HG02981 (cell line): ENCODE results near the gene SOHLH2.

Source experiments
- ATAC-seq: cut with Tn5 transposase; IDR thresholded peaks from one replicate; pipeline ENCODE4 v1.9.1; 2021; ENCODE audit warnings: mild to moderate bottlenecking, moderate library complexity; ENCODE audit not compliant: unreplicated experiment

Gene SOHLH2

DNA sequence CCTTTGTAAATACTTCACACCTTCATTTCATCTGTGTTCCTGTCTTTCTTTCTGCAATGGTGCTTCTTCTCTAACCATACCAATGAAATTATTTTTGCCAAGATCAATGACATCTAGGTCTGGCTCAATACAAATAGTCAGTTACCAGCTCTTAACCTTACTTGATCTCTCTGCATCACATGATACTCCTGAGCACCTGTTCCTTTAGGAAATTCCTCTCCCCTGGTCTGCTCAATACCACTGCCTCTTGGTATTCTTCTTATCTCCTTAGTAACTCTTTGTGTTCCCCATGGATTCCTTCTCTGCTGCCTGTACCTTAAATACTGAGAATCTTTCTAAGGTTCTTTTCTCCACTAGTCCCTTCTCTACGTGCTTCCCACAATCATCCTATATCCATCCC, 25.9 kb downstream of the SOHLH2 start:
- no peak for ATAC-seq

DNA sequence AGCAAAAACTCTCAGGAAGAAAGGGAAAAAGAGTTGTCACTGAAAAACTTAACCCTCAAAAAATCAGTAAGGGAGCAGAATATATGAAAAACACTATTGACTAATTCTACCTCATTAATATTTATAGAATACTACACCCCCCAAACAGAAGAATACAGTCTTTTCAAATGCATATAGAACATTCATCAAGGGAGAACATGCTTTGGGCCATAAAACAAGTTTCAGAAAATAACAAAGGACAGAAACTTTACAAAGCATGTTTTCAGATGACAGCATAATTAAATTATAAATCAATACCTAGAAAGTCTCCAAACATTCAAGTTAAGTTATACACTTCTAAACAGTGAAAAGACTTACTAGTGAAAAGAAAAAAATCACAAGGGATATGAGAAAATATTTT, 30.5 kb downstream of the SOHLH2 start:
- ATAC-seq, result no peak

DNA sequence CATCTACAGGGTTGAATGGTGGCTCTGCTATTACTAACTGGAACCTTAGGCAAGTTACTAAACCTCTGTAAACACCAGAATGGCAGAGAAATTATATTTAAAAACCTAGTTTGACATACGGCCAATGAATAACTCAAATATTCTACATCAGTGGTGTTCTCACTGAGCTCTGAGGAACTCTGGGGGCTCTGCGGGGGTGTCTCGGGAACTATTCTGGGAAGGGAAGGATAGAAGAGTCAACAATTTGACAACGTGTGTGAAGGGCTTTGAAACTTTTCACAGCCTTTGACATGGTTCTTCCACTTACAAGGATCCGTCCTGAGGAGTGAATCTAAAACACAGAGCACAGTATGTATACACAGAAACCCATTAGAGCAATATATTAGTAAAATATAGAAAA, 38.7 kb downstream of the SOHLH2 start:
- ATAC-seq, result no peak

DNA sequence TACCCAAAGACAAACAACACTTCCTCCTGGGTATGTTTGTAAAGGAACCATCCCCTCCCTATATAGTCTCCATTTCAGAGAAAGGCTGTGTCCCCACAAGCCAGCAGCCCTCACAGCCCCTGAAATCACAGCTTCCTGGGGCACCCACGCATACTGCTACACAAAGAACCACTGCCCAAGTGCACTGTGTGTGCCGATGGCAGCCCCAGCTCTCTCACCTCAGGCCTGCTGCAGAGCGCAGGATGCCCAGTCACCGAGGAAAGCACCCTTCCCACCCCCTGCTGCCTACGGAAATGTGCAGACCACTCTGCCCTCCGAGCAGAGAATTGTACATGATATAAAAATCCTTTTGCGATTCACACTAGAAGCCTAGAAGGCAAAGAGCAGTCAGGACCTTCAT, 39.4 kb downstream of the SOHLH2 start:
- ATAC-seq, result no peak

DNA sequence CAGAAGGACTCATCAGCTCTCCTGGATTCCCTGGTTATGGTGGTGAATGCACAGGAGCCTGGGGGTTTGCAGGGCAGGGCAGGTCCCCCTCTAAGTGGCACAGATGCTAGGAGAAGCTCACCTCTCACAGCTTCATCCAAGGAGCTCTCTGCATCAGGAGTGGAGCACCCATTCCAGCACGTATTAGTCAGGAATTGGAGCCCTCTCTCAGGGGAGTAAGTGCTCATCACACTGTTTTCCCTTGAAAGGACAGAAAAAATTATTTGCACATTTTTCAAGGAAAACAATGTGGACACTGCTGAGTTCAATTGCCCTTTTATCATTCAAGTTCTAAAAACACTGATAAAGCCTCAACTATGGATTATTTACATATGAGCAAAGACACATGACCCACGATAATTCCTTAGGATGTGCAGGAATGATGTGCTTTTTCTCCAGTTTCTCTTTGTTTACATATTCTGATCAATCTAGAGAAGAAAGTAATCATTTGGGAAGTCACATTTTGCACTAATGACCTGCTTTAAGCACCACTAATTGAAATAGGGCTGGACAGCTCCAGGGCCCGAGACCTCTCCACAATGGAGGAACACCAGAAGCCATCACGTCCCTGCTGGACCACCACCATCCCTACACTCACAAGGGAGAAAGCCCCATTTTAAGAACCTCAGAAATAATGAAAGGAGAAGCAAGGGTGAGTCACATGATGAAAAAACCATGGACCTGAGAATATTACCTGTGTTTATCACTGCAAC, 40.6 kb downstream of the SOHLH2 start:
- ATAC-seq, result no peak

DNA sequence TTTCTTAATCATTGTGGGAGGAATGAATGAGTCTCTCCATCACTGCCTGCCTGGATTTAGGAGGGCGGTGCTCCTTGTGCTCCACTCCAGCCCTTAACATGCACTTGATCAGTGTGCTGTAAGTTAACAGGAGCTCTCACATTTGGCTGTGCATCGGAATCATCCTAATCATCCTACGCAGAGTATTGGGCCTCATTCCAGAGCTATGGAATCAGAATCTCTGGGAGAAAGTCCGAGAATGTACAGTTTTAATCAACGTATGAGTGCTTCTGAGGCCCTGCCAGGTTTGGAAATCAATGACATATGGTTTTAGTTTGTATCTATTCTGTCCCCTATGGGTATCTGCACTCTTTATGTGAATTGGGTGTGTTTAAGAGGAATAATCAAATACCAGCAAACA, 48.3 kb downstream of the SOHLH2 start:
- ATAC-seq, result no peak

DNA sequence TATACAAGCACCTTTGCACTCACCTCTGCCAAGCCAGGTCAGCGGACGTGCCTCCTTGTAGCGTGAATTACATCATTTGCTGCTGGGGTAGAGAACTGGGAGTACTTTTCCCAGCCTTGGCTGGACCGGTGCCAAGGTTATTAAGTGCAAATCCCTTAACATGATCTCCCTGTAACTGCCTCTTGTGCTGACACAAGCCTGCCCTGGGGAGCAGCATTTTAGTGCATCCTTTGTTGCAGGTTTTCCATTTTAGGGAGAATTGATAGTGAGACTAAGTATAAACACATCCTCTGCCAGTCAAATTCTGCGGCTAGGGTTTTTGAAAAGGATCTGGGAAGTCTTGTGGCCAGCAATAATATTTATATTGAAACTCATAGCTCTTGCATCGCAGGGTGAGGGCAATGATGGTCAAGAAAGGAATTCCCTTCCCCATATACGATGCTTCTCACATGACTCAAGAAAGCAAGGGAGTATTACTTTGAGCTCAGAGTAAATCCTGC, 50.5 kb downstream of the SOHLH2 start:
- ATAC-seq, result no peak

DNA sequence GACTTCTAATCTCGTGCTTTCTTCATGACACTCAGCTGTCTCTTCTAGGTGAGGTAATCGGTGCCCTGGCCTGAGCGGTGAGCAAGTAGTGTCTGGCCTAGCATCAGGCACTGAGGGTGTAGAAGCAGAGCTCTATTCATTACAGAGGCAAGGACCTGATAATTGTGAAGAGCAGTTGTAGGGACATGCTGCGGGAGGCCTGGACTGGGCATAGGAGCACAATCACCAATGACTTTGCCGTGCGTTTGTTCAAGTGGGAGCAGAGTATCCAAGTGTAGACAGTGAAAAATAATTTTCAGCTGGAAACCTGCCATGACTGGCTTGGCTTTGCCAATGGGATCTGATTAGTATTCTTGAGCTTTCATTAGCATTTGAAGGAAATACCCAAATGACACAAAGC, 51.1 kb downstream of the SOHLH2 start:
- ATAC-seq, result no peak

DNA sequence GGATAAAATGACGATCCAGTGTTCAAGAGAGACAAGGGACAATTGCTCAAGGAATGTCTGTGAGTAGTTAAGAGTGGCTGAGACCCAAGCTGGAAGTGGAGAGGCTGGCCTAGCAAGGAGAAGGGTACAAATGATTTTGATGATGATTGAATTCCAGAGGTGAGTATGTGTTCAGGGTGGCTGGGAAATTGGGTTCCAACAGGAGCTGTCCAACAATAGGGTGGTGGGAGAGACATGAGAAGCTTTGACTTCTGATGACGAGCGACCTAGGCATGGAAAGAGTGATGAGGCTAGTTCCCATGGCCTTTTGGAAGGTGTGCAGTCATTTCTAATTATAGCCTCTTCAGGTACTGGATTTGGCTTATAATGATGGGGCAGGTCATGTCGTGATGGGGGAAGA, 54.1 kb downstream of the SOHLH2 start:
- ATAC-seq, result no peak

DNA sequence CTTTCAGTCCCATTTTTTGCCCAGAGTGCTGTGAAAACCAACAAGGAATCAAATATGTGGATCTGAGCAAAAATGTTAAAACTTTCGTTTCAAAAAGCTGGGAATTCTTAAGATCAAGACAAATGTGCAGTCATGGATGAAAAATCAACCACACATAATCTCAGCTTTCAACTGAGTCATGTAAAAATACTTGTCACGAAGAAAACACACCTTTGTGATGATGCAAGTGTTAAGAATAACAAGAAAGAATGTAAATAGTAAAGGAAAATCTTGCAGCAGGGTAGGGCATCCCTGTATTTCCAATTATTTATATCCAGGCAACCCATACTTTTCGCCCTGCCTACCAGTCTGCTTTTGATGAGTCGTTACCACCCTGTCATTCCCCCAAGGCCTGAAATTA, 55.7 kb downstream of the SOHLH2 start:
- no peak for ATAC-seq

DNA sequence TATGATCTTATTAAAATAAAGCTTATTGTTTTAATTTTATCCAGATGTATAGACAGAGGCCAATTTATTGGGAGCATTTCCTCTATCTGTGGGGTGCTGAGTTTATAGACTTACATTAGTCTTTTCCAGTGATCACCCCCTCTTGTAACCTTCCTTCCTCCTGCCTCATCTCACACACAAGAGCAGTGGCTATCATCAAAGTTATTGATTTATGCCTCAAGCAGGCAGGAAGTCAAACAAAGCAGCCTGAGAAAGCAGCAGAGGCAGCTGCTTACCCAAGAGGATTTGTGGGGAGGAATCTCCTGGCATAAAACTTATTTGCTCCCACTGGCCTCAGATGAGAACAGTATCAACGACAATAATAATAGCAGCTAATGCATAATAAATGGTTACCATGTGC, 56.9 kb downstream of the SOHLH2 start:
- no peak for ATAC-seq

DNA sequence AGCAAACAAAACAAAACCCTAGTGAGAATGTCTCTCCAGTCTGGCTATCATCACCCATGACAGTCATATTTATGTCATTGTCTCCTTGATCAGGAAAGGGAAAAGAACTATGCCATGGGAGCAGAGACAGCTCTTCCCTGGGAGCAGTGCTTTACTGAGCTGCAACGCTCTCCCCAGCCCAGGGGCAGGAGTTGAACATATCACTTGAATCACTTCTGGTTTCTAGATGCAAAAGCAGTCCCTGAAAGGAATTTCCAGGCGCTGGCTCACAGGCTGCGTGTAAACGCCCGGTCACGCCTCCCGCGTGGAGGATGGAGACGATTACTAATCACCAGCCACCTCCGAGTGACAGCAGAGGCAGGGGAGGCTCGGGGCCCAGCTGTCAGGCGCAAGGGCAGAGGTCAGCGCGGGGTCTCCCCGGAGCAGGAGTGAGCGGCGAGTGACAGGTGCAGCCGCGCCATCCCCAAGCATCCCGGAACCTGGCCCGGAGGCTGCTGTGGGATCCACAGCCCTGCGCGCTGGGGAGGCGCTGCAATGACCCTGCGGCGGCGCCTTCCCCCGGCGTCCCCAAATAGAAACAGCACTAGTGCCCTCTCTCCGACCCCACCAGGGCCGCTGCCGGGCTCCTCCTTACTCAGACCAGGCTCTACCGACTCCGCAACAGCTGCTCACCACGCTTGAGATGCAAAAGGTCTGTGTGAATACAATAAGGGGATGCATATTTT, 59.6 kb downstream of the SOHLH2 start:
- no peak for ATAC-seq

DNA sequence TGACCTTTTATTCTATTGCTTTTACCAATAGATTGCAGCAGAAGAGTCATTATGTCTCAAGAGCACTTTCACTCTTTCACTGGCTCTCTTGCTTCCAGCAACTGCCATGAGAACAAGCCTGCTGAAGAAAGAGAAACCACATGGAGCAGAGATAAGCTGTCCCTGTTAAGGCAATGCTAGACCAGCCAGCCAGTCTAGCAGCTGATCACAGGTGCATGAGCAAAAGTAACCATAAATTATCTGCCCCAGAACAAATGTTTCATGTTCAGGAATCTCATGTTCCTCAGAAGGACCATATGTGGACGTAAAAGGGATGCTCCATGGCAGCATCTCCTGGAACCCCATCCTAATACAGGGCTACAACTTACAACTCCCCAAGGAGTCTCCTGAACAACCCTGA, 62.8 kb downstream of the SOHLH2 start:
- no peak for ATAC-seq

DNA sequence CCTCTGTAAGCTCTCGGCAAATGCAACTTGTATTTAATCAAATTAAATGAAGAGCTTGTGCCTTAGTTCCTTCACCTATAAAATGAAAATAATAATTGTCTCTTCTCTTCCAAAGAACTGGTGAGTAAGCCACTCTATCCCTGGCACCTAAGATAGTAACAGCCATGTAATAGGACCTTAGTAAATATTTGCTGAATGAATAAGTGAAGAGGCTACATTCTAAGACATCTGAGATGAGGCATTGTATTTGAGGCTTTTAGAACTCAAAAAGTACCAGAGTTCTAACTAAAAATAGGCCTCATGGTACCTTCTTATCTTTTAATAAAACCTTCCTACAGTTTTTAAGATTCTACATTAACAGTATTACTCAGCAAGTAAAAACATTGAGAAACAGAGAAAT, 65.9 kb downstream of the SOHLH2 start:
- no peak for ATAC-seq

DNA sequence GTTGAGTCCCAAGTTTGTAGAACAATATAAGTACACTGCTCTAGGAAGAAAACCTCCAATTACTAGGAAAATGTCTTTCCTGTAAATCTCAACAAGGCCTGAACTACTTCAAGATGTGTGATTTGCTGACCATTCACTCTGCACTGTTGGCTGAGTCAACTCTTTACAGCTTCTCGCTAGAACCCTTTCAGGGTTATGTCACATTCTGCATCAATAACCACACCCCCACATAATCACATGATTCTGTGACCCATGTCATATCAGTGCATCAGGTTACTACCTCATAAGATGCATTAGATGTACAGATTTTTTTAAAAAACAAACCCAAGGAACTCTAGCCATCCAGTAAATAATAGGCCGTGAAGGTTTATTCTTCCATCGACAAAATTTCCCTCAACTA, 67.0 kb downstream of the SOHLH2 start:
- no peak for ATAC-seq

DNA sequence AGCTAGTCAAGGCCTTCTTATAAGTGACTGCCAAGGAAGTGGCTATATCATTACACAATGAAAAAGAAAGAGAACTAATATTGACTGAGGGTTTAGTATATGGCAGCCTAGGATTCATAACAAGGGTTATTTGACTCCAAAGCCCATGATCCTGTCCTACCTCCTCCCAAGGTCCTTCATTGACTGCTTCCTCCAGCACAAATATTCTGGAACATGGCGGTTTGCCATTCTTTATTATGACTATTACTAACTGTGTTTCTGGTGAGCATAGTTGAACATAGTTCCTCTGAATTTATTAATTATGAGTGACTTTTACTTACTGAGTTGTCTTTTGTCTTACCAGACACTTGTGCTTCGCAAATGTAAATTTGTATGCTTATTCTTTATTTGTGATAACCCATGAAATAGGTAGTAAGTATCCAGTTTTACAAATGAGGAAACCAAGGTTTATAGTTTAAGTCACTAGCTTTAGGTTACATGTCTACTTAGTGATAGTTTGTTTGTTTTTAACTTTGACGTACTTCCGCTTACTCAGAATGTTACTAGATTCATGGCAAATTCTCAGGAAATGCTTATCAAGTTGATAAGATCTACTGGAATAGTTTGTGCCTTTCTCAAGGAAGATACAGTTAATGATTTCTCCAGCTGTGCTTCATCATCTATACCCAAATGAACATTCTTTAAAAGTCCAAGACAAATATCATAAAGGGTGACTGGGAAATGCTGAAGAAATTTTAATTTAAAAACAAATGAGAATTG, 67.7 kb downstream of the SOHLH2 start:
- no peak for ATAC-seq

DNA sequence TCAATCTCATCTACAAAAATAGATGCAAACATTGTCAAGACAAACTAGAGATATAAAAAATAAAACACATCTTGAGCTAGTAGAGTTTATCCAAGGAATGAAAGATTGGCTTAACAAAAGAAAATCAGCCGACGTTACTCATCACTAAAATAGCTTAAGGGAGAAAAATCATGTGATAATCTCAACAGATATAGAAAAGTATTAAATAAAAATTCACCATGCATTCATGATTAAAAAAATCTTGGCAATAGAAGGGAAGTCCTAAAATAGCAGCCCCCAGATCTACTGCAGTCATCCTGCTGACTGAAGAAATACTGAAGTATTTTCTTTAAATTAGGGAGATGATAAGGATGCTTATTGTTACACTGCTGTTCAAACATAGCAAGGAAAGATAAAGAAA, 70.6 kb downstream of the SOHLH2 start:
- ATAC-seq, result no peak

DNA sequence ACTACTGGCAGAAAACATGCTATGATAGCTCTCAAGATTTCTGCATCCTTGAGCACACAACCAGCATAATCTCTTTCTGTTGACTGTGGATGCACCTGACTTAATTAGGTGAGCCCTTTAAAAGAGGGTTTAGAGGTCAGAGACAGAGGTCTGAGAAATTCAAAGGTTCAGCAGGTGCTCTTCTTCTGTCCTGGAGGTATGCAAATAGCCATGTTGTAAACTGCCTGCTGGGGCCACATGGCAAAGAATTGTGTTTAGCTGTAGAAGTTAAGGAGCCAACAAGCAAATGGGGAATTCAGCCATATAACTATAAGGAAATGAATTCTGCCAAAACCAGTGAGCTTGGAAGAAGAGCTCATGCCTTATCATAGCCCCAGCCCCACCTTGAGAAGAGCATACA, 71.6 kb downstream of the SOHLH2 start:
- ATAC-seq, result no peak

DNA sequence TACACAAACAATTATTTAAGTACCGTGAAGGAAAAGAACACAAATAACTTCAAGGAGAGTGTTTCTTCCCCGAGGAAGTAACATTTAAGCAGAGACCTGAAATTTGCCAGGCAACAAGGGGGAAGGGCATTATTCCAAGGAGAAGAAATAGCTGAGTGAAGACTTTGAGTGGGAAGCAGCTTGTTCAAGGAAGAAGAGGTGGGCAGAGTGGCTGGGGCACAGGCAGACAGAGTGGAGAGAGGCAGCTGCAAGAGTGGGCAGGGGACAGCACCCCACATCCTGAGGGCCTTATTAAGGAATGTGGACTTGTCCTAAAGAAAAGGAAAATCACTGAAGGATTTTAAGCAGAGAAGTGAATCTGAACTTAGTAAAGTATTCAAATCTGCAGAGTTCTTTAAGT, 78.5 kb downstream of the SOHLH2 start:
- no peak for ATAC-seq

DNA sequence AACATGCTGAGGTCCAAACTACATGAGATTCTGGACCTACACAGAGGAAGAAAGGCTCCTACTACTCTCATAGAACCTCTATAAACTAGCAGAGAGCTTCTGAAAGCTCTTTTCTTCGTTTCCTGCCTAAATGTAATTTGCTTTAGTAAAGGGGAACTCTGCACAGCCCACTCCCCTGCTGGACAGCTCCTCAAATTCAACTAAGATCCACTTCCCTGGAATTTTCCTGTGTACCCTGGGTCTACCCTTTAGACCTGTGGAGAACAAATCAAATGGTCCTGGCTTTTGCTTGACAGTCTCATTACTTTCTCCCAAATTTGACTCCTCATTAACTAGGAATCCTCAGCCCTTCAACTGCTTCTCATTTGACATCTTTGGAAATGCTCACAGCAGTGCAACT, 79.7 kb downstream of the SOHLH2 start:
- no peak for ATAC-seq

DNA sequence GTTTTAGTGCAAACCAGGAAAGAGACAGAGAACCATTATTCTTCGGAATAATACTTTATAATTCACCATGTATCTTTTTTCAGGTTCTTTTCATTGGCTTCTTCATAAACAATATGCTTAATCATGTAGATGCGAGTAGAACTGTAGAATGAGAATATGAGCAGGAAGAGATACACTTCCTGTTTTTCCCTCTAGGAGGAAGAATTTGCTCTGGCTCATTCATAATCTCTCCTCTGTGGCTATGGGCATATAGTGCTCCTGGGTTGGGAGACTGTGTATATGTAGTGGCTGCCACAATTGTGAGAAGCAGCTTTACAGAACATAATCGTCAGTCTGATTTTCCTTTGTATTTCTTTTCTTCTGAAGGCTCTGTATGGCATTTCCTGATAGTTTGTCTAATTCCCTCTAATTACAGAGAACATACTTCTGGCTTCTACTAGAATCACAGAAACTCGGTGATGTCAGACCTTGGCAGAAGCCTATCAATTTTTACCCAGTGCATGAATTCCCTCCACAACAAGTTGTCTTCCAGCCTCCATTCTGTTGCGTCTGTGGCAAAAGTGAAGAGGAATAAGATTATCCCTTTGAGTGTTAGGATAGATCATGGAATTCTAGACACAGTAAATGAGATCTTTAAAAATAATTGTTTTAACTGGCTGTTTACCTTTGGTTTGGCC, 80.3 kb downstream of the SOHLH2 start:
- ATAC-seq, result no peak
